Activated T-helper 2 cell treated with anti-CD3 and anti-CD28 coated beads, Interferon-gamma antibody, Interleukin-2, Interleukin-4, amounts not matched to agents 10 μg/mL and 5 μg/mL and 100 μg/mL, durations not matched to agents 14 hours and 24 hours and 36 hours (primary cell): Measurements from ENCODE around the gene POP5. TPM values are rescaled to one million over a fixed set of nuclear protein-coding genes. Genes with fewer than 3 reads are reported as not detected.
A peak's percentile ranks its signal among the peaks of the same experiment; 100 is the strongest.

Experiments
- DNase-seq: peaks from one replicate; pipeline ENCODE4 v3.0.0; 2021; ENCODE audit warnings: low spot score
- H3K27ac Mint-ChIP-seq: one replicate; pipeline ENCODE4 v1.8.0; 2021; ENCODE audit warnings: mixed read lengths
- H3K27me3 Mint-ChIP-seq: one replicate; pipeline ENCODE4 v1.8.0; 2021; ENCODE audit warnings: low read depth, mixed read lengths
- H3K36me3 Mint-ChIP-seq: one replicate; pipeline ENCODE4 v1.8.0; 2021; ENCODE audit warnings: low read depth, mixed read lengths
- H3K4me1 Mint-ChIP-seq: one replicate; pipeline ENCODE4 v1.8.0; 2021; ENCODE audit warnings: low read depth, mixed read lengths
- H3K4me3 Mint-ChIP-seq: one replicate; pipeline ENCODE4 v1.8.0; 2021; ENCODE audit warnings: low read depth, mild to moderate bottlenecking, moderate library complexity, mixed read lengths
- H3K9me3 Mint-ChIP-seq: one replicate; pipeline ENCODE4 v1.8.0; 2021; ENCODE audit warnings: mixed read lengths
- intact Hi-C: fragments of 100-400 bp; cut with micrococcal nuclease; formaldehyde crosslinking; loops from one replicate; pipeline ENCODE4 v1.15.1; 2023
- total RNA-seq: library from RNA; stranded (reverse); gene quantifications from 2 replicates; pipeline ENCODE4 v1.2.3, GENCODE V29; 2022

The POP5 gene
- total RNA-seq, 1 donor from 2014 or later: 64.3 TPM

- peak; percentile 24 for DNase-seq
- peak overlapping the region; percentile 57 for H3K4me3 Mint-ChIP-seq
- H3K27ac Mint-ChIP-seq: no peak overlapping the region
- peaks cover 16% of the 10 kb centered on the region for H3K27me3 Mint-ChIP-seq
- peaks cover 26% of the 10 kb centered on the region for H3K4me1 Mint-ChIP-seq
- intact Hi-C loops: loop anchor here (5.0 to 10.0 kb wide), 2 partner anchors 260 to 388 kb away; partner anchors contain the start of gene PLA2G1B
- H3K9me3 Mint-ChIP-seq: no peaks in the 10 kb centered on the region
- H3K36me3 Mint-ChIP-seq: peaks cover 6% of the 10 kb centered on the region
These were observed 3.3 kb upstream of the POP5 start for GRCh38 chr12:120584343-120585149.

GRCh38 chr12:120583478-120584030 lies 2.4 kb upstream of the POP5 start:
- H3K27ac Mint-ChIP-seq: no peak overlapping the region
- intact Hi-C loops: loop anchor here (1.0 to 10.0 kb wide), 5 partner anchors 63 to 389 kb away; partner anchors contain the start of genes ACADS and PLA2G1B

GRCh38 chr12:120581998-120582397 lies 796 bp upstream of the POP5 start:
- H3K4me1 Mint-ChIP-seq: peaks cover 31% of the 10 kb centered on the region
- intact Hi-C loops: loop anchor here (2.0 to 10.0 kb wide), 5 partner anchors 53 to 390 kb away; partner anchors contain the start of genes COQ5, MLEC and PLA2G1B
- no peaks in the 10 kb centered on the region for H3K9me3 Mint-ChIP-seq
- peak overlapping the region; percentile 95 for H3K4me3 Mint-ChIP-seq
- peaks cover 25% of the 10 kb centered on the region for H3K36me3 Mint-ChIP-seq
- DNase-seq: no peak
- H3K27me3 Mint-ChIP-seq: peaks cover 16% of the 10 kb centered on the region
- peak overlapping the region; percentile 83 for H3K27ac Mint-ChIP-seq

More at GRCh38 chr12:120583478-120584030, 2.4 kb upstream of the POP5 start:
- Mint-ChIP-seq H3K4me3 (peak overlapping the region; percentile 64), H3K4me1 (peaks cover 31% of the 10 kb centered on the region), H3K36me3 (peaks cover 15% of the 10 kb centered on the region), H3K9me3 (no peaks in the 10 kb centered on the region), H3K27me3 (peaks cover 16% of the 10 kb centered on the region)
- peak; percentile 58 for DNase-seq

GRCh38 chr12:120579179-120579578 lies 2.0 kb downstream of the POP5 start:
- peak overlapping the region; percentile 54 for H3K27ac Mint-ChIP-seq

GRCh38 chr12:120574106-120574505 lies 7.1 kb downstream of the POP5 start:
- H3K27ac Mint-ChIP-seq: peak overlapping the region; percentile 71
- H3K27me3 Mint-ChIP-seq: no peaks in the 10 kb centered on the region
- peaks cover 1% of the 10 kb centered on the region for H3K4me1 Mint-ChIP-seq
- no peaks in the 10 kb centered on the region for H3K9me3 Mint-ChIP-seq
- intact Hi-C loops: no loop called here
- DNase-seq: no peak
- H3K4me3 Mint-ChIP-seq: no peak overlapping the region
- H3K36me3 Mint-ChIP-seq: peaks cover 85% of the 10 kb centered on the region

More at GRCh38 chr12:120579179-120579578, 2.0 kb downstream of the POP5 start:
- intact Hi-C loops: no loop called here
- peaks cover 50% of the 10 kb centered on the region for H3K36me3 Mint-ChIP-seq
- H3K27me3 Mint-ChIP-seq: peaks cover 6% of the 10 kb centered on the region
- DNase-seq: no peak
- H3K9me3 Mint-ChIP-seq: no peaks in the 10 kb centered on the region
- peak overlapping the region; percentile 46 for H3K4me3 Mint-ChIP-seq
- peaks cover 31% of the 10 kb centered on the region for H3K4me1 Mint-ChIP-seq

- DNase-seq: no peak
- intact Hi-C loops: no loop called here
- peaks cover 85% of the 10 kb centered on the region for H3K36me3 Mint-ChIP-seq
These were observed 7.6 kb downstream of the POP5 start for GRCh38 chr12:120573560-120573959.

GRCh38 chr12:120571299-120571698 lies 9.9 kb downstream of the POP5 start:
- no peak overlapping the region for H3K27ac Mint-ChIP-seq
- H3K4me1 Mint-ChIP-seq: no peaks in the 10 kb centered on the region
- intact Hi-C loops: no loop called here
- no peak overlapping the region for H3K4me3 Mint-ChIP-seq
- H3K36me3 Mint-ChIP-seq: peaks cover 84% of the 10 kb centered on the region
- no peak for DNase-seq
- no peaks in the 10 kb centered on the region for H3K27me3 Mint-ChIP-seq
- no peaks in the 10 kb centered on the region for H3K9me3 Mint-ChIP-seq

More at GRCh38 chr12:120573560-120573959, 7.6 kb downstream of the POP5 start:
- no peaks in the 10 kb centered on the region for H3K4me1 Mint-ChIP-seq
- H3K27me3 Mint-ChIP-seq: no peaks in the 10 kb centered on the region
- no peak overlapping the region for H3K4me3 Mint-ChIP-seq
- no peaks in the 10 kb centered on the region for H3K9me3 Mint-ChIP-seq
- H3K27ac Mint-ChIP-seq: no peak overlapping the region

- intact Hi-C loops: no loop called here
- H3K4me1 Mint-ChIP-seq: no peaks in the 10 kb centered on the region
These were observed 17.7 kb downstream of the POP5 start for GRCh38 chr12:120563495-120563894.

GRCh38 chr12:120562906-120563305 lies 18.3 kb downstream of the POP5 start:
- intact Hi-C loops: no loop called here
- no peaks in the 10 kb centered on the region for H3K4me1 Mint-ChIP-seq
- no peak overlapping the region for H3K27ac Mint-ChIP-seq
- H3K4me3 Mint-ChIP-seq: no peak overlapping the region
- peaks cover 75% of the 10 kb centered on the region for H3K36me3 Mint-ChIP-seq
- DNase-seq: no peak
- H3K9me3 Mint-ChIP-seq: no peaks in the 10 kb centered on the region
- H3K27me3 Mint-ChIP-seq: no peaks in the 10 kb centered on the region

More at GRCh38 chr12:120563495-120563894, 17.7 kb downstream of the POP5 start:
- Mint-ChIP-seq H3K27me3 (no peaks in the 10 kb centered on the region), H3K9me3 (no peaks in the 10 kb centered on the region), H3K36me3 (peaks cover 75% of the 10 kb centered on the region), H3K27ac (no peak overlapping the region), H3K4me3 (no peak overlapping the region)
- no peak for DNase-seq

- no peak overlapping the region for H3K27ac Mint-ChIP-seq
- peaks cover 56% of the 10 kb centered on the region for H3K36me3 Mint-ChIP-seq
- H3K27me3 Mint-ChIP-seq: no peaks in the 10 kb centered on the region
- no peak overlapping the region for H3K4me3 Mint-ChIP-seq
- no peak for DNase-seq
- H3K9me3 Mint-ChIP-seq: no peaks in the 10 kb centered on the region
- H3K4me1 Mint-ChIP-seq: no peaks in the 10 kb centered on the region
- intact Hi-C loops: no loop called here
These were observed 23.6 kb downstream of the POP5 start for GRCh38 chr12:120557589-120557988.

- Mint-ChIP-seq H3K4me1 (peaks cover 1% of the 10 kb centered on the region), H3K9me3 (no peaks in the 10 kb centered on the region), H3K36me3 (peaks cover 42% of the 10 kb centered on the region), H3K4me3 (no peak overlapping the region), H3K27ac (no peak overlapping the region), H3K27me3 (no peaks in the 10 kb centered on the region)
- DNase-seq: no peak
- intact Hi-C loops: no loop called here
These were observed 26.5 kb downstream of the POP5 start for GRCh38 chr12:120554678-120555077.

GRCh38 chr12:120546050-120546386 lies 35.2 kb downstream of the POP5 start:
- H3K4me1 Mint-ChIP-seq: peaks cover 6% of the 10 kb centered on the region
- H3K36me3 Mint-ChIP-seq: peaks cover 26% of the 10 kb centered on the region
- no peaks in the 10 kb centered on the region for H3K27me3 Mint-ChIP-seq
- H3K4me3 Mint-ChIP-seq: no peak overlapping the region
- H3K9me3 Mint-ChIP-seq: no peaks in the 10 kb centered on the region
- H3K27ac Mint-ChIP-seq: no peak overlapping the region
- intact Hi-C loops: no loop called here
- no peak for DNase-seq

- Mint-ChIP-seq H3K4me3 (no peak overlapping the region), H3K36me3 (peaks cover 36% of the 10 kb centered on the region), H3K9me3 (no peaks in the 10 kb centered on the region), H3K27me3 (no peaks in the 10 kb centered on the region), H3K27ac (no peak overlapping the region), H3K4me1 (peaks cover 13% of the 10 kb centered on the region)
- no peak for DNase-seq
- intact Hi-C loops: no loop called here
These were observed 36.5 kb downstream of the POP5 start for GRCh38 chr12:120544691-120545090.
